Activated CD4-positive, alpha-beta T cell treated with anti-CD3 and anti-CD28 coated beads for 4 hours (primary cell): Measurements from ENCODE around the gene KCNJ15.
"Not testable (repeated sequence)": the region's sequence is repeated elsewhere in the genome, so short reads cannot be mapped to it uniquely, and the experiment has no call there.

ENCODE experiments used
- DNase-seq, 2 donors: peaks; one replicate each; pipeline ENCODE4 v3.0.0-alpha.2; 2020

KCNJ15 gene

GRCh38 chr21:38256599-38257302 lies at the start of gene KCNJ15:
KCNJ15 (plus strand) TSS chr21:38256991; CDS start chr21:38299262, 42,271 bp downstream.
- DNase-seq = no peak

GRCh38 chr21:38208118-38208517 lies 48.7 kb upstream of the KCNJ15 start:
- DNase-seq = no peak

DNA sequence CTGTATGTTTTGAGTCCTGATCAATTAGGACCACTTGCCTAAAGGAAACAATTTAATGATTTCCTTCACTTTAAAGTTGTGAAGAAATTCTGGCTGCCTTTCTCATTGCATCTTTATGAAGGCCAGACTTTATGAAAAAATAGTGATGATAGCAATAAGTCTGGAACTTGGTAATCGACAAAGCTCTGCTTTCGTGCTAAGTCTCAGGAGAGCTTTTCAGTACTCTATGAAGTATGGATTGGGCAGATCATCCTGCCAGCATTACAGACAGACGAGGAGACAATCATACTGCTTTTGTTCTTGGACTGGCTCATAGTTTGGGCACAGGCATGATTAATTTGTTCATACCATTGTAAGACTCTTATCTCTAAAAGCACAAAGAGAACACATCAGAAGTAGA lies 45.5 kb upstream of the KCNJ15 start:
- DNase-seq = no peak

GRCh38 chr21:38212706-38213105 lies 44.1 kb upstream of the KCNJ15 start:
- no peak for DNase-seq

- DNase-seq = peak; percentile 57 to 64
Measured at GRCh38 chr21:38219049-38219628, 37.7 kb upstream of the KCNJ15 start.

DNA sequence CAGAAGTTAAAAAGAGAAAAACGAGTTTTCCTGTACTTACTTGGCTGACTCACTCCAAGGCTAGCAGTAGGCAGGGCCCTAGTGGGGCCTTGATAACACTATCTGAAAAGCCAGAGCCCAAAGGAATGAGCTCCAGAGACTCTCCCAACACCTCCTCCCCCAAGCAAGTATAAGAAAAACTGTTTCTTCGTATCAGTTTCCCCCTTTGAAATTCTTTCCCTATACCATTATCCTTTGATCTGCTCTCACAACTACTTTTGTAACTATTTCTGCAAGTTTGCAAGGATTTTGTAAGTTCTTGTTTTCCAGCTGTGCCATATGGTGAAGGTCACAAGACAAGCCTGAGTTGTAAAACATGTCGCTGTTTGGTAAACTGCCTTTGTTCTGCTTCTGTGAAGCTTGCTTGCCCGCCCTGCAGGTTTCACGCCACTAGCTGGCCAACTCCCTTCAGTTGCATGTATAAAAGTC lies 36.5 kb upstream of the KCNJ15 start:
- no peak for DNase-seq

- DNase-seq = no peak
Measured at GRCh38 chr21:38221594-38221993, 35.2 kb upstream of the KCNJ15 start.

DNA sequence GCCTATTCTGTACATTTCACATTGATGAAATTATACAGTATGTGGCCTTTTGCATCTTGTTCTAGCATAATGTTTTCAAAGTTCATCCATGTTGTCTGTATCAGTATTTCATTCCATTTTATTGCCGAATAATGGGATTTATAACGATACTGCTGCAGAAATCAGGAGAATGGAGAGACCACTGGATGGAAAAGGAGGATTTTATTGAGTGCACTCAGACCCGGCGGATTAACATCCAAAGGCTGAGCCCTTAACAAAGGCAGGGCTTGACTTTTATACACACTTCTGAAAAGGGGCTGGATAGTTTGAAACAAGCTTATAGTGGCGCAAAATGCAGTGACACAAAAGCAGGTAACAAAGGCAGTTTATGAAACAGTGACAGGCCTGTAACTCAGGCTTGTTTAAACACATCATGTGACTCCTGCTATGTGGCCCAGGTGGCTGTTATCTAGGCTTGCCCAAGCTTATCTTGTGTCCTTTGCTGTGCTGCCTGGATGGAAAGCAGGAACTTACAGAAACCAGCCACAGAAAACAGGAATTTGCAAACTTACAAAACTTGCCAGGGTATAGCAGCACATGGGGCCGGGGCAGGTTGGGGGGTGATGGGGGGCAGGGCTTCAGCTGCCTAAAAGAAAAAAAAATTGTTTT lies 32.8 kb upstream of the KCNJ15 start:
- no peak for DNase-seq

DNA sequence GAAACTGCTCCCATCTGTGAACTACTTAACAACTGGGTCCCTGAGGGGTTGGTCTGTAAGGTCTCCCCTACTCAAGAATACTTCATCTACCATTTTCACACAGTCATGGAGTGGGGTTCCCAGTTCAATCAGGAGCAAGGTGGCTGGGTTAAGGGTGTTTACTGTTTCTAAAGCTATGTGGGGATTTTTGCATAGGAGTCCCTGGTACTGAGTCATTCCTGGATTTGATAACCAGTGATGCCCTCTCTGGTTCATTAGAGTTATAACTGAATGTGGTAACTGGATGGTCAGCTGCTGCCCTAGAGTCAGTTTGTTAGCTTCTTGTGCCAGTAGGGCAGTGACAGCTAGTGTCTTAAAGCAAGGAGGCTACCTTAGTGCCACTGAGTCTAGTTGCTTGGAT lies 29.4 kb upstream of the KCNJ15 start:
- no peak for DNase-seq

- no peak for DNase-seq
Measured at GRCh38 chr21:38228115-38228514, 28.7 kb upstream of the KCNJ15 start.

DNA sequence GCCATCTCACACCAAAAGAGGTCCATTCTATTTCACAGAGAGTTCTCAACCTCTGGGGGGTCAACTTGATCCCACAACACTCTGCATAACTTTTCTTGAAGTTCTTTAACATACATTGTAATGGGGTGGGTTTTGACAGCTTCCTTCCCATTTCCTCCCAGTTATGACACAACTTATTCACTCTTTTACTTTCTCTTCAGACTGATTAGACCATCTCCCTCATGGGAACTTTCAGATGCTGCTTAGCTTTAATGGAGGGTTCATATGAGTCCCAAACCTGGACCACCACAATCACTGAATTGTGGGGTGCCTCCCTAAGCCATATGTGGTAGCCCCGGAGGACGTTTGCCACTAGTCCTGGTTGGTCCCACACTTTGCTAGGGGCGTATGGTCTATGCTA lies 28.3 kb upstream of the KCNJ15 start:
- DNase-seq = no peak

DNA sequence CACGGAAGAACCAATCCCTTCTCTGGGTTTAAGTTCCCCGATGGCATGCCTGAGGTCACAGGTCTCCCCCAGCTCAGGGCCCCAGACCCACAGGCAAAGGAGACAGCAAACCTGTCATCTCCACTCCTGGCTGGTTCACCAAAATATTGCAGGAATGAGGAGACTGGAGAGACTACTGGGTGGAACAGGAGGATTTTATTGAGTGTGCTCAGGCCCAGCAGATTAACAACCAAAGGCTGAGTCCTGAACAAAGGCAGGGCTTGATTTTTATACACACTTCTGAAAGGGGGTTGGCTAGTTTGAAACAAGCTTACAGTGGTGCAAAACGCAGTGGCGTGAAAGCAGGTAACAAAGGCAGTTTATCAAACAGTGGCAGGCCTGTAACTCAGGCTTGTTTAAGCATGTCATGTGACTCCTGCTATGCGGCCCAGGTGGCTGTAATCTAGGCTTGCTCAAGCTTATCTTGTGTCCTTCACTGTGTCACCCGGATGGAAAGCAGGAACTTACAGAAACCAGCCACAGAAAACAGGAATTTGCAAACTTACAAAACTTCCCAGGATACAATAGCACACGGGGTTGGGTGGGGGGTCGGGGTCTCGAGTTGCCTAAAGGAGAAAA lies 27.4 kb upstream of the KCNJ15 start:
- DNase-seq = no peak

DNA sequence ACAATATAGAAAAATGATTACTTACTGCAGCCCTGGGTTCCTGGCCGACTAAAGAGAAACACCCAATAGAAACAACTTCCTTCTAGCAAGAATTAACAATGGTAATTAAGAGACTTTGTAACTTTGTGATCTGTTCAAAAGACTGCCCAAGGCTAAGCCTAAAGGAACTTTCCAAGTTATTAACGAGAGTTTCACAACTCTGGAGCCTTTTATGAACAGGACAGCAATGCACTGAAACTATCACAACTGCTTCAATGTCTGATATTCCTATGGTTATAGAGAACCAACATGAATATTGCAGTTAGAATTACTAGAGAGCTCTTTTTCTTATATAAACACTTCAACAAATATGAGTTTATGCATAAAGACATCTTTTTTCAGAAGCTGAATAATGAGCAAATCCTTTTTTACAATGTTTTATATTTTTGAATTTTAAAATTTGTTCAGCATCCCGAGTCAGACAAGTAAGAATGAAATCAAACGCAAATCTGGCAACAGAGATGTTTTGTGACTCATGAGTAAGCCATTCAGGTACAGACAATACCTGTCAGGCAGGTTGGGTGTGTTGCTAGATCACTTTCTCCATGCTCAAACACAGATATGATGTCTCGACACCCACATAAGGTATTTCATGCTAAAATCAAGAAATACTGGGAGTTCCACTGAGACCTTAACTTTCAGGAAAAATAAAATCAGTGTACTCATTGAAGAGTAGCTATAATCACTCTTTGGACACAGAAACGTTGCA lies 22.2 kb upstream of the KCNJ15 start:
- no peak for DNase-seq

GRCh38 chr21:38235251-38235650 lies 21.5 kb upstream of the KCNJ15 start:
- DNase-seq = not testable (repeated sequence)

GRCh38 chr21:38236232-38236631 lies 20.6 kb upstream of the KCNJ15 start:
- no peak for DNase-seq

- no peak for DNase-seq
Measured at GRCh38 chr21:38239672-38240071, 17.1 kb upstream of the KCNJ15 start.

GRCh38 chr21:38240129-38240528 lies 16.7 kb upstream of the KCNJ15 start:
- DNase-seq = no peak

GRCh38 chr21:38241029-38241740 lies 15.6 kb upstream of the KCNJ15 start:
- DNase-seq = no peak

GRCh38 chr21:38242061-38242460 lies 14.7 kb upstream of the KCNJ15 start:
- no peak for DNase-seq

DNA sequence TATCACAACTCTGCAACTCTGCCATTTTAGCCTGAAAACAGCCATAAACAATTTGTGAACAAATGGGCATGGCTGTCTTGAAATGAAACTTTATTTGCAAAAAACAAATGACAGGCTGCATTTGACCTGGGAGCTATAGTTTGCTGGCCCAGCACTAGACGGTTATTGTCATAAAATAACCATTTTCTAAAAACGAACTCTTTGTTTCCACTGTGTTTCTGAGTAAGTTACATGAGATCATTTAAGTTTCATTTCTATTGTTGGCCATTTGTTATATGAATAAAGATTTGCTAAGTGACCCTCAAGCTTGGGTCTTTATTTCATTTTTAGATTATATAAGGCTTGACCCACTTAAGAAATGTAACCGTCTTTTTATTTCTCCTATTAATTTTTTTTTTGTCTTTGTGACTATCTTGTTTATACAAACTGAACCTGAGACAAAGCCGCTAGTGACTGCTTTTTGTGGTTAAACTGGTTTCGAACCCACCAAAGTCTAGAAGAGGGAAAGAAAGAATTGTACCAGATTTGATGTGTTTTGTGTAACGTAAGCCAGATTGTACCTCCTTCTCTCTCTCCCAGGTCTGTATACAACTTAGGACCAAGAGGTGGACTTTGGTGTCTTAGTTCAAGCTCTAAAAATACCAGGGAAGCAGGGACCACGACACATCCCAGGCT lies 12.9 kb upstream of the KCNJ15 start:
- no peak for DNase-seq

- DNase-seq = peak in 1 of 2 donors; percentile 26
Measured at GRCh38 chr21:38244407-38244787, 12.4 kb upstream of the KCNJ15 start.
